ENCODE measurements around the gene TMEM203. TPM values are rescaled to one million over a fixed set of nuclear protein-coding genes. Genes with fewer than 3 reads are reported as not detected.

TMEM203 gene
- total and polyA plus RNA-seq, 9 donors = 29.2 to 40.8 (median 37.5) TPM

- DNase-seq = no peak
- Histone ChIP-seq H3K27me3 (no peaks in the 10 kb centered on the region), H3K9me3 (no peaks in the 10 kb centered on the region), H3K4me1 (ENCODE audit: insufficient read depth) (peaks cover 19% of the 10 kb centered on the region), H3K4me3 (no peak overlapping the region), H3K27ac (no peak overlapping the region), H3K36me3 (no peaks in the 10 kb centered on the region)
- 31 to 55% (median 52%) methylated on average over 3 of the region's 3 CpGs for WGBS, 3 donors
- no peak for TF ChIP-seq EP300 (IDR thresholded peaks at IDR 0.05)
- TF ChIP-seq, protein P1, sequence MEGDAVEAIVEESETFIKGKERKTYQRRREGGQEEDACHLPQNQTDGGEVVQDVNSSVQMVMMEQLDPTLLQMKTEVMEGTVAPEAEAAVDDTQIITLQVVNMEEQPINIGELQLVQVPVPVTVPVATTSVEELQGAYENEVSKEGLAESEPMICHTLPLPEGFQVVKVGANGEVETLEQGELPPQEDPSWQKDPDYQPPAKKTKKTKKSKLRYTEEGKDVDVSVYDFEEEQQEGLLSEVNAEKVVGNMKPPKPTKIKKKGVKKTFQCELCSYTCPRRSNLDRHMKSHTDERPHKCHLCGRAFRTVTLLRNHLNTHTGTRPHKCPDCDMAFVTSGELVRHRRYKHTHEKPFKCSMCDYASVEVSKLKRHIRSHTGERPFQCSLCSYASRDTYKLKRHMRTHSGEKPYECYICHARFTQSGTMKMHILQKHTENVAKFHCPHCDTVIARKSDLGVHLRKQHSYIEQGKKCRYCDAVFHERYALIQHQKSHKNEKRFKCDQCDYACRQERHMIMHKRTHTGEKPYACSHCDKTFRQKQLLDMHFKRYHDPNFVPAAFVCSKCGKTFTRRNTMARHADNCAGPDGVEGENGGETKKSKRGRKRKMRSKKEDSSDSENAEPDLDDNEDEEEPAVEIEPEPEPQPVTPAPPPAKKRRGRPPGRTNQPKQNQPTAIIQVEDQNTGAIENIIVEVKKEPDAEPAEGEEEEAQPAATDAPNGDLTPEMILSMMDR (IDR thresholded peaks at IDR 0.05) = no peak
- no peak for TF ChIP-seq POLR2A (IDR thresholded peaks at IDR 0.05)
- intact Hi-C loops (cut with DNase I) = no loop called here
Measured at GRCh38 chr9:137191245-137191644, 14.2 kb downstream of the TMEM203 start.

DNA sequence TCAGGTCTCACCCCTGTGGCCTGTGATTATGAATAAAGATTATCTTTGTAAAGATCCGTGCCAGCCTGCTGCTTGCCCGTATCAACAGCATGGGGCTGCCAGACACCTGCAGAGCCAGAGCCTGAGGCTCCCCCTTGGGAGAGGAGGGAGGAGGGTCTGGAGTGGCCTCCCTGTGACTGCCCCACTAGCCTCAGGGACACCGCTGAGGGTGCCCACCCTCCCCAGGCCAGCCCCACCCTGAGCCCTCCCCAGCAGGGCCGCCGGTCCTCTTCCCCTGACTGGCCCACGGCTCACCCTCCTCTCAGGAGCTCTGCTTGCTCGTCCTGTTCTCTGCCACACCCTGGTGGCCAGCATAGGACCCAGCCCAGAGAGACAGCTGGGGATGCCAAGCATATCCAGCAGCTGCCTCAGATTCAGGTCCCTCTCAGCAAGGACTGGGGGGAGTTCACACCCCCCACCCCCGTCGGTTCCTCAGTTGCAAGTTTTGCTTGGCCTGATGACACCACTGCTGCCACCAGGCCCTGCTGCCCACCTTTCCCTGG is 15.1 kb downstream of the TMEM203 start:
- Histone ChIP-seq H3K27ac (no peak overlapping the region), H3K4me3 (no peak overlapping the region), H3K27me3 (no peaks in the 10 kb centered on the region), H3K36me3 (no peaks in the 10 kb centered on the region), H3K9me3 (no peaks in the 10 kb centered on the region), H3K4me1 (ENCODE audit: insufficient read depth) (peaks cover 19% of the 10 kb centered on the region)
- intact Hi-C loops (cut with DNase I) = no loop called here
- WGBS, 3 donors = 64 to 75% (median 70%) methylated on average over 8 to 9 of the region's 9 CpGs
- TF ChIP-seq, protein P1 (IDR thresholded peaks at IDR 0.05) = no peak
- no peak for TF ChIP-seq POLR2A (IDR thresholded peaks at IDR 0.05)
- no peak for TF ChIP-seq EP300 (IDR thresholded peaks at IDR 0.05)
- no peak for DNase-seq

GRCh38 chr9:137189297-137190295 is 15.9 kb downstream of the TMEM203 start:
- Histone ChIP-seq H3K9me3 (no peaks in the 10 kb centered on the region), H3K27ac (peak overlapping the region; percentile 88 to 93), H3K4me3 (peak overlapping the region; percentile 98), H3K36me3 (no peaks in the 10 kb centered on the region), H3K27me3 (no peaks in the 10 kb centered on the region), H3K4me1 (ENCODE audit: insufficient read depth) (peaks cover 19% of the 10 kb centered on the region)
- 23 to 31% (median 29%) methylated on average over 23 of the region's 23 CpGs for WGBS, 3 donors
- intact Hi-C loops (cut with DNase I) = no loop called here
- TF ChIP-seq, protein P1 (IDR thresholded peaks at IDR 0.05) = no peak
- TF ChIP-seq POLR2A (IDR thresholded peaks at IDR 0.05) = no peak
- TF ChIP-seq EP300 (IDR thresholded peaks at IDR 0.05) = no peak
- DNase-seq = no peak

GRCh38 chr9:137188490-137189296 is 16.8 kb downstream of the TMEM203 start, which contains the start of the genes ANAPC2 and SSNA1:
Gene ANAPC2, minus strand, starts transcription at chr9:137188560. Its CDS starts 28 bp downstream, at chr9:137188532.
Gene SSNA1, plus strand, starts transcription at chr9:137188676. Its CDS starts 51 bp downstream, at chr9:137188727.
- intact Hi-C loops (cut with DNase I) = no loop called here
- 0% methylated on average over 81 to 98 of the region's 98 CpGs for WGBS, 3 donors
- Histone ChIP-seq H3K4me1 (ENCODE audit: insufficient read depth) (peaks cover 19% of the 10 kb centered on the region), H3K4me3 (peak within 1 kb of the TSS; percentile 98), H3K27ac (peak within 1 kb of the TSS; percentile 88 to 93), H3K36me3 (no peaks in the 10 kb centered on the region), H3K9me3 (no peaks in the 10 kb centered on the region), H3K27me3 (no peaks in the 10 kb centered on the region)
- peak; percentile 92 to 97 (median 96) for DNase-seq
- TF ChIP-seq, protein P1 (IDR thresholded peaks at IDR 0.05) = peak in 2 of 3 donors; percentile 27 to 46
- TF ChIP-seq POLR2A (IDR thresholded peaks at IDR 0.05) (peak; percentile 82), EP300 (IDR thresholded peaks at IDR 0.05) (no peak)

Measured in ovary (tissue), 9 donors.